Measurements from ENCODE around the gene PNKP.

DNA sequence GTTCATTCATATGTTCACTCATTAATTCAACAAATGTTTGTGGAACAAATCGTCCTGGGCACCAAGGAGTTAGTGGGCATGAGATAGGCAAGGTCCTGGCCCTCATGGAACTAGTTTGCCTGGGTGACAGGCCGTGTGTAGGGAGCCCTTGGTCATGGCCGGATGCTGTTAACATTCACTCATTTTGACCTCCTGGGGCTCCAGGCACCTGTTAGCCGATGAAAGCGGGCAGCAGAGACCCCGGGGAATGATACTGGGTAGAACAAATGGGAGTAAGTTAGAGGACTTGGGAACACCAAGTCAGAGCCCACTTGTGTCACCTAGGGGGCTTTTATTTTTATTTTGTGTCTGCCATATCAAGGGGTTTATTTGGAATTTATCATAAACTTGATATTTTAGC, 42.7 kb downstream of the PNKP start:
- TF ChIP-seq, protein P1, sequence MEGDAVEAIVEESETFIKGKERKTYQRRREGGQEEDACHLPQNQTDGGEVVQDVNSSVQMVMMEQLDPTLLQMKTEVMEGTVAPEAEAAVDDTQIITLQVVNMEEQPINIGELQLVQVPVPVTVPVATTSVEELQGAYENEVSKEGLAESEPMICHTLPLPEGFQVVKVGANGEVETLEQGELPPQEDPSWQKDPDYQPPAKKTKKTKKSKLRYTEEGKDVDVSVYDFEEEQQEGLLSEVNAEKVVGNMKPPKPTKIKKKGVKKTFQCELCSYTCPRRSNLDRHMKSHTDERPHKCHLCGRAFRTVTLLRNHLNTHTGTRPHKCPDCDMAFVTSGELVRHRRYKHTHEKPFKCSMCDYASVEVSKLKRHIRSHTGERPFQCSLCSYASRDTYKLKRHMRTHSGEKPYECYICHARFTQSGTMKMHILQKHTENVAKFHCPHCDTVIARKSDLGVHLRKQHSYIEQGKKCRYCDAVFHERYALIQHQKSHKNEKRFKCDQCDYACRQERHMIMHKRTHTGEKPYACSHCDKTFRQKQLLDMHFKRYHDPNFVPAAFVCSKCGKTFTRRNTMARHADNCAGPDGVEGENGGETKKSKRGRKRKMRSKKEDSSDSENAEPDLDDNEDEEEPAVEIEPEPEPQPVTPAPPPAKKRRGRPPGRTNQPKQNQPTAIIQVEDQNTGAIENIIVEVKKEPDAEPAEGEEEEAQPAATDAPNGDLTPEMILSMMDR (conservative IDR thresholded peaks at IDR 0.05), result no peak
- no peak for TF ChIP-seq ZFX (IDR thresholded peaks at IDR 0.05)

All from C4-2B (cell line).